BJ (cell line): ENCODE data around the gene RBMS3. TPM values are rescaled to one million over a fixed set of nuclear protein-coding genes. Genes with fewer than 3 reads are reported as not detected.

Experiments
- CTCF ChIA-PET: fragments of 350-600 bp; formaldehyde crosslinking; extraction: SDS; loops from one replicate; lab custom pipeline; 2021; ENCODE audit warnings: antibody characterized with exemption, inconsistent platforms; lab: Yijun Ruan, JAX
- POLR2A ChIA-PET: fragments of 300-600 bp; sonication (Branson Sonifier 250); formaldehyde crosslinking; extraction: SDS; loops from one replicate; lab custom pipeline; 2021; ENCODE audit warnings: antibody characterized with exemption; lab: Charles Lee
- DNase-seq: peaks from one replicate; pipeline ENCODE4 v3.0.0-alpha.2; 2011; ENCODE audit warnings: low read depth
- H3K27me3 ChIP-seq: 2 replicates; pipeline ENCODE4 v1.6.0; 2011; ENCODE audit warnings: low read length; ENCODE audit not compliant: control insufficient read depth, insufficient read depth
- H3K36me3 ChIP-seq: 2 replicates; pipeline ENCODE4 v1.5.1; 2011; ENCODE audit warnings: low read length; ENCODE audit not compliant: control insufficient read depth, insufficient read depth
- H3K4me3 ChIP-seq: 2 replicates; pipeline ENCODE4 v1.5.1; 2011; ENCODE audit warnings: low read depth, mild to moderate bottlenecking, control low read depth, low read length
- polyA plus RNA-seq: library from polyadenylated mRNA; depleted of rRNA; stranded (reverse); fragments of >200 nt; gene quantifications from 2 replicates; pipeline ENCODE4 v1.2.3, GENCODE V29; 2011
- TF ChIP-seq, protein P1 (sequence below): IDR thresholded peaks from 2 replicates; pipeline ENCODE4 v1.5.1; 2011; ENCODE audit warnings: low read depth, mild to moderate bottlenecking, control low read depth, inconsistent platforms, low read length, moderate library complexity; ENCODE audit not compliant: insufficient read depth

Gene RBMS3
- polyA plus RNA-seq, 1 experiment: 14.5 TPM

DNA sequence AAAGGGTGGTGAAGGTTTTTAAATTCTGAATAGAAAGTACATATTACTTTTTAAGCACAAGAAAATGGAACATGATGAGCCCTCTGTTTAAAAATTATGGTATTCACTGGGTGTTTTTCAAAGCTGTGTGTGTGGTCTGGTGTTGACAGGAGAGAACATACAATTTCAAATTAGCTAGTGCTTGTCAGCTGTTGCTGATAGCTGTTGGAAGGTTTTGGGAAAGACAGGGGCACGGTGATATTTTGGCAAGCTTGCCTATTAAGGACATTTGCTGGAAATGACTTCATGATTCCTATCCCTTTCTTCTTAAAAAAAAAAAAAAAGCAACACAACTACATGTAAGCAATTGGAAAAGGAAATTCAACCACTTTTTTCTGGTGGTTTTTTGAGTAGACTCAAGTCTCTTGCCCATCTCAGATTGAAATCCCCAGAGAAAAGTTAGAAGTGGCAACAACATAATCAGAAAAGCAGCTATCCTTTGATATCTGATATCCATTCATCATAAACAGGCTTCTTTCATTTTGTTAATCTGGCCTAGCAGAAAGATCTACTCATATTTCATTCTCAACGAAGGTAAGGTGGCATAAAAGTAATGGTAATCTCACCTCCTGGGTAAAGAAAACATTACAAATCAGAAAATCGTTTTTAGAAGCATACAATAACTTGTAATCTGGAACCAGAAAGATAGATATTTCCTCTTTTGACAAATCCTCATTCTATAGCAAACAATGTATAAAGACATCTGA lies 130.0 kb downstream of the RBMS3 start:
- no peak for DNase-seq
- POLR2A ChIA-PET: no interaction called here
- CTCF ChIA-PET: no interaction called here
- Histone ChIP-seq H3K27me3 (no peaks in the 10 kb centered on the region), H3K36me3 (no peaks in the 10 kb centered on the region), H3K4me3 (no peak overlapping the region)
- TF ChIP-seq, protein P1, sequence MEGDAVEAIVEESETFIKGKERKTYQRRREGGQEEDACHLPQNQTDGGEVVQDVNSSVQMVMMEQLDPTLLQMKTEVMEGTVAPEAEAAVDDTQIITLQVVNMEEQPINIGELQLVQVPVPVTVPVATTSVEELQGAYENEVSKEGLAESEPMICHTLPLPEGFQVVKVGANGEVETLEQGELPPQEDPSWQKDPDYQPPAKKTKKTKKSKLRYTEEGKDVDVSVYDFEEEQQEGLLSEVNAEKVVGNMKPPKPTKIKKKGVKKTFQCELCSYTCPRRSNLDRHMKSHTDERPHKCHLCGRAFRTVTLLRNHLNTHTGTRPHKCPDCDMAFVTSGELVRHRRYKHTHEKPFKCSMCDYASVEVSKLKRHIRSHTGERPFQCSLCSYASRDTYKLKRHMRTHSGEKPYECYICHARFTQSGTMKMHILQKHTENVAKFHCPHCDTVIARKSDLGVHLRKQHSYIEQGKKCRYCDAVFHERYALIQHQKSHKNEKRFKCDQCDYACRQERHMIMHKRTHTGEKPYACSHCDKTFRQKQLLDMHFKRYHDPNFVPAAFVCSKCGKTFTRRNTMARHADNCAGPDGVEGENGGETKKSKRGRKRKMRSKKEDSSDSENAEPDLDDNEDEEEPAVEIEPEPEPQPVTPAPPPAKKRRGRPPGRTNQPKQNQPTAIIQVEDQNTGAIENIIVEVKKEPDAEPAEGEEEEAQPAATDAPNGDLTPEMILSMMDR: no peak

DNA sequence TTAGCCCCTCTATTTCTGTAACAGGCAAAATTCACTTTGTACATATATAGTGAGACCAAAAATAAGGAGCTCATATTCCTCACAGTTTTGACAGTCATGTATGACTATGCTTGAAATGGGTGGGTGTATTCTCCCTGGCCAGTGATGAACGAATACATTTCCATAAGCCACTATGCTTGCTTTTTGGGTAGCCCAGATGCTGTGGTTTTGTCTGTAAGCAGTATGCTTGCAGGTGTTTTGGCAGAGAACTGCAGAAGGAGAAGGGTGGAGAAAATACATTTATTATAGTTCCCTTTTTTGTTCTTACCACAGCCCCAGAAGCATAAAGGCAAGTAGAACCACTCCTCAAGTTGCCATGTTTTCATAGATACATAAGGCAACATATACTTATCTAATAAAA lies 131.2 kb downstream of the RBMS3 start:
- H3K36me3 ChIP-seq: no peaks in the 10 kb centered on the region
- no peak for DNase-seq
- no peak overlapping the region for H3K4me3 ChIP-seq
- TF ChIP-seq, protein P1: no peak
- ChIA-PET CTCF (interaction anchor here (0.8 kb wide), 1 partner anchor 15 kb away, joined by 3 read pairs; no protein-coding TSS in a partner anchor), POLR2A (no interaction called here)
- no peaks in the 10 kb centered on the region for H3K27me3 ChIP-seq

DNA sequence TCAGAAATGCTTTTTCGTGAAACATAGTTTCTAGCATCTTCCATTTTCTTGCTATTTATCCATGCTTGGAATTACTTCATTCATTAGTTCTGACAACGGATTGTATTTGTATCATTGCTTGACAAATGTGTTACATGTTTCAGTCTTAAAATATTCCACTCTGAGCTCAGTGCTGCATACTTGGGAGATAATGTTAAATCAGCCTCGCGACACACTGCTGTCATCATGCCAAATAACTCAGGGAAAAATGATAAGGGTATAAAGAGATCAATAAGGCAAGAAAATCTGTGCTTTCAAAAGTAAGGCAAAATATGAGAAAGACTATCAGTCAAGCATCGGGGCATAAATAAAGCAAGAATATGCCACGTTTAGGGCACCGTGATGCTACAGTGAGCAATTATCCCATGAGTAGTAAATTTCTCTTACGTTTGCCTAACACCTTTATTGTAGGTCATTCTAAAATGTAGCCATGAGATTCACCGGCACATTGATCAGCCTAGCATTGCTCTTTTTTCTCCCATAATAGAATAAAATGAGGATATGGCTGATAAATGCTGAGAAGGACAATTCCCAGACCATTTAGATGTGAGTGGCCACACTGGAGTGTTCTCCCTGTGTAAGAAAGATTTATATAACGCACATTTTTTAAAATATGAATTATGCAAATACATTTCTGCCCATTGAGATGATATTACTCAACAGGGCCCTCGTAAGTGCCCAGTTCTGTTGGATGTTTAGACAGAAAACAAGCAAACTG lies 133.8 kb downstream of the RBMS3 start:
- ChIA-PET CTCF (no interaction called here), POLR2A (no interaction called here)
- Histone ChIP-seq H3K27me3 (no peaks in the 10 kb centered on the region), H3K36me3 (no peaks in the 10 kb centered on the region), H3K4me3 (no peak overlapping the region)
- TF ChIP-seq, protein P1: no peak
- DNase-seq: no peak

DNA sequence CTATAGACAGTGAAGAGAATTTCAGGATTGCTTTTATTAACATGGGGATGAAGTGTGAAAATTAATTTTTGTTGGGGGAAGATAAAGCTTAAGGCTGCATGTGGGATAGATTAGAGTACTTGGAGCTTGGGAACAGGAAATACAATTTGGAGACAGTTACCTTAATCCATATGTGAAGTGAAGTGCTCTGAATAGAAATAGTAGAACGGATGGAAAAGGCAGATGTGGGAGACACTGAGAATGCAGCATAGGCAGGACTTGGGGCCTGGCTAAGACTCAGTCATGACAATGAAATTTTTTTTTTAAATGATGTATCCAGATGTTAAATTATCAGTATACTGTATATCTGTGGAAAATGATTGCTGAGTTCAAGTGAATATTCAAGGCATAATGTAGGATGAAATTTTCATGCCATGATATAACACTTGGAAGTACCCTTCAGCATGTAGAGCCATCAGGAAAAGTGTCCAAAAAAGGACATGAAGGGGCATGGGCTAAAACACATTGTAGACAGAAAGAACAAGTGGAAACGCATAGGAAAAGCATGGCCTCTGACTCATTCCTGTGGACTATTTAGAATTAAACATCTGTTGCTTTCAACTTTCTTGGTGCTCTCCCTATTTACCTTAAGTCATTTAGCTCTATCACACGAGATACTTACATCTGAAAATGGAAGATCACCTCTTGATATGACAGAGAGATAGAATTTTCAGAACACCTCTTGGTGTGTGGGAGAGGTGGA lies 134.8 kb downstream of the RBMS3 start:
- Histone ChIP-seq H3K27me3 (no peaks in the 10 kb centered on the region), H3K36me3 (no peaks in the 10 kb centered on the region), H3K4me3 (no peak overlapping the region)
- ChIA-PET CTCF (no interaction called here), POLR2A (no interaction called here)
- no peak for DNase-seq
- TF ChIP-seq, protein P1: no peak

DNA sequence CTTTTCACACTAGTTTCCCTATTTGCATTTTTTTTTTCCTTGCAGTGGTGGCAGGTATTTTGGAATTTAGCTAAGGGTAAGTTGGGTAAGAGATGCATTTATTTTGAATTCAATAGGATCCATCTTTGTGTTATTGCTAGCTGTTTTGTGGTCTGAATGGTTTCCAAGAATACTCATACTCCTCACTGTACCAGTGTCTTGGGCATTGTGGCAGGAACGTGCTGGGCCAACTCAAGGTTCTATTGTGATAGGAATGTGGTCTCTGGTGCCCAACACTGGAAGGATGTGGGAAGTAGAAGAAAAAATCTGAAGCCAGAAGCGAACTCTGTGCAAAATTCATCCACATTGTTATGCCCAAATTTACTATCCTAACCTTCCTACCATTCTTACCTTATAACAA lies 135.6 kb downstream of the RBMS3 start:
- H3K36me3 ChIP-seq: no peaks in the 10 kb centered on the region
- TF ChIP-seq, protein P1: no peak

More for the DNA sequence above, 135.6 kb downstream of the RBMS3 start:
- H3K4me3 ChIP-seq: no peak overlapping the region
- POLR2A ChIA-PET: no interaction called here
- DNase-seq: no peak
- CTCF ChIA-PET: interaction anchor here (1.1 kb wide), 1 partner anchor 9 kb away, joined by 3 read pairs; no protein-coding TSS in a partner anchor
- no peaks in the 10 kb centered on the region for H3K27me3 ChIP-seq
